ENCODE results near the gene CPE. TPM values are rescaled to one million over a fixed set of nuclear protein-coding genes. Genes with fewer than 3 reads are reported as not detected.

Gene CPE
- total RNA-seq, 4 donors from 2014 or later, result 104 to 116 (median 108) TPM

GRCh38 chr4:165507381-165507780 lies 128.6 kb downstream of the CPE start:
- no peak for TF ChIP-seq POLR2A (IDR thresholded peaks at IDR 0.05; ENCODE audit: low read depth)
- TF ChIP-seq, protein P1, sequence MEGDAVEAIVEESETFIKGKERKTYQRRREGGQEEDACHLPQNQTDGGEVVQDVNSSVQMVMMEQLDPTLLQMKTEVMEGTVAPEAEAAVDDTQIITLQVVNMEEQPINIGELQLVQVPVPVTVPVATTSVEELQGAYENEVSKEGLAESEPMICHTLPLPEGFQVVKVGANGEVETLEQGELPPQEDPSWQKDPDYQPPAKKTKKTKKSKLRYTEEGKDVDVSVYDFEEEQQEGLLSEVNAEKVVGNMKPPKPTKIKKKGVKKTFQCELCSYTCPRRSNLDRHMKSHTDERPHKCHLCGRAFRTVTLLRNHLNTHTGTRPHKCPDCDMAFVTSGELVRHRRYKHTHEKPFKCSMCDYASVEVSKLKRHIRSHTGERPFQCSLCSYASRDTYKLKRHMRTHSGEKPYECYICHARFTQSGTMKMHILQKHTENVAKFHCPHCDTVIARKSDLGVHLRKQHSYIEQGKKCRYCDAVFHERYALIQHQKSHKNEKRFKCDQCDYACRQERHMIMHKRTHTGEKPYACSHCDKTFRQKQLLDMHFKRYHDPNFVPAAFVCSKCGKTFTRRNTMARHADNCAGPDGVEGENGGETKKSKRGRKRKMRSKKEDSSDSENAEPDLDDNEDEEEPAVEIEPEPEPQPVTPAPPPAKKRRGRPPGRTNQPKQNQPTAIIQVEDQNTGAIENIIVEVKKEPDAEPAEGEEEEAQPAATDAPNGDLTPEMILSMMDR (IDR thresholded peaks at IDR 0.05), result no peak
- H3K27ac ChIP-seq (replicated peaks in 1 of 4), result peak overlapping the region in 3 of 4 donors; percentile 26 to 63 (median 59)
- H3K4me3 ChIP-seq, result no peak overlapping the region
- H3K36me3 ChIP-seq, result no peaks in the 10 kb centered on the region
- H3K27me3 ChIP-seq, result no peaks in the 10 kb centered on the region
- intact Hi-C loops (cut with DNase I), result no loop called here
- H3K4me1 ChIP-seq, result peaks cover 7 to 50% (median 41%) of the 10 kb centered on the region in 4 donors
- WGBS, result 93% methylated on average over 9 of the region's 9 CpGs
- DNase-seq (ENCODE audit: extremely low spot score), result no peak
- no peaks in the 10 kb centered on the region for H3K9me3 ChIP-seq

DNA sequence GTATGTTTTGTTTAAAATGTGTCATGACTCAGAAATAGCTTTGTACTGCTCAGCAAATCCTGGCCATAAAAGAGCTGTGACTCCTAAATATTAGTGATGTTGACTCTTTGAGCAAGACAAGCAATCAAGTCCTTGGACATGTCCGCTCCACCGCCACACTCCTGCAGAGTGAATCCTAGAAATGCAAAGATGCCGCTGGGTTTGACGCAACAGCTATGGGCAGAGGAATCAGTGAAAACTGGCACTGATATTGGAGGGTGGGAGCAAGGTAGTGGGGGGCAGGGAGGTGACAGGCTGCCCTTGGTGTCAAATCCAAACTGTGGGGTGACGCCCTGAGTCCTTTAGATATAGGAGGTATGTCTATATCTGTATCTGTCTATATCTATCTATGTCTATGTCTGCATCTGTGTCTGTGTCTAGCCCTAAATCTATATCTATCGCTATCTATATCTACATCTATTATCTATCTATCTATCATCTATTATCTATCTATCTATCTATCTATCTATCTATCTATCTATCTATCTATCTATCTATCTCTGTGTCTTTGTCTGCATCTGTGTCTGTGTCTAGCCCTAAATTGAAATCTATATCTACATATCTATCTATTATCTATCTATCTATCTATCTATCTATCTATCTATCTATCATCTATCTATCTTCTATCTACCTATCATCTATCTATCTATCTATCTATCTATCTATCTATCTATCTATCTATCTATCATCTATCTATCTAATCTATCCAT lies 129.7 kb downstream of the CPE start:
- 96% methylated on average over 6 of the region's 6 CpGs for whole genome bisulfite sequencing
- DNase-seq (ENCODE audit: extremely low spot score), result peak; percentile 62
- TF ChIP-seq POLR2AphosphoS5 (IDR thresholded peaks at IDR 0.05) (no peak), POLR2A (IDR thresholded peaks at IDR 0.05; ENCODE audit: low read depth) (no peak), EP300 (IDR thresholded peaks at IDR 0.05) (no peak)
- TF ChIP-seq, protein P1 (IDR thresholded peaks at IDR 0.05), result no peak
- intact Hi-C loops (cut with DNase I), result no loop called here
- H3K4me3 ChIP-seq, result no peak overlapping the region
- H3K9me3 ChIP-seq, result no peaks in the 10 kb centered on the region
- peaks cover 7 to 59% (median 48%) of the 10 kb centered on the region in 4 donors for H3K4me1 ChIP-seq
- H3K36me3 ChIP-seq, result no peaks in the 10 kb centered on the region
- no peak overlapping the region for H3K27ac ChIP-seq (replicated peaks in 1 of 4)
- no peaks in the 10 kb centered on the region for H3K27me3 ChIP-seq

DNA sequence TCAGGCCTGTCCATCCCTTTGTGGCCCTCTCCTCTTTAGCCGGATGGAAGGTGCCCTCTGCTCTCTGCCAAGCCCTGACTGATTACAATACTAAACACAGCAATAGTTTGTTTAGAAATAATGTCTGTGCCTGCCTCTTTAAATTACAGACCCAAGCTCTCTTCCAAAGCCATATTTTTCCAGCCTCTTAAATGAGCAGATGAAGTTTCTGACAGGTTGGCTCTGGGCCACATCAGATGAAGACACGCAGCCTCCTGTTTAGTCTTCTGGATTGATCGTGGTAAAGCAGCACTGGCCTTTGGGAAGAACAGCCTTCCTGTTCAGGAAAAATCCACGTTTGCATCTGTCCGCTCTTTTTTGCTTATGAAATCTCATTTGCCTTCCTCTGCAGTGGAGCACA lies 133.6 kb downstream of the CPE start:
- no peak overlapping the region for H3K27ac ChIP-seq (replicated peaks in 1 of 4)
- TF ChIP-seq, protein P1 (IDR thresholded peaks at IDR 0.05), result no peak
- no peak for TF ChIP-seq POLR2A (IDR thresholded peaks at IDR 0.05; ENCODE audit: low read depth)
- no peak for TF ChIP-seq POLR2AphosphoS5 (IDR thresholded peaks at IDR 0.05)
- TF ChIP-seq EP300 (IDR thresholded peaks at IDR 0.05), result no peak
- intact Hi-C loops (cut with DNase I), result no loop called here
- DNase-seq (ENCODE audit: extremely low spot score), result no peak
- no peak overlapping the region for H3K4me3 ChIP-seq
- H3K36me3 ChIP-seq, result no peaks in the 10 kb centered on the region
- H3K4me1 ChIP-seq, result peaks cover 0 to 37% (median 30%) of the 10 kb centered on the region in 4 donors
- H3K9me3 ChIP-seq, result no peaks in the 10 kb centered on the region
- WGBS, result 31% methylated on average over 5 of the region's 5 CpGs
- no peaks in the 10 kb centered on the region for H3K27me3 ChIP-seq

DNA sequence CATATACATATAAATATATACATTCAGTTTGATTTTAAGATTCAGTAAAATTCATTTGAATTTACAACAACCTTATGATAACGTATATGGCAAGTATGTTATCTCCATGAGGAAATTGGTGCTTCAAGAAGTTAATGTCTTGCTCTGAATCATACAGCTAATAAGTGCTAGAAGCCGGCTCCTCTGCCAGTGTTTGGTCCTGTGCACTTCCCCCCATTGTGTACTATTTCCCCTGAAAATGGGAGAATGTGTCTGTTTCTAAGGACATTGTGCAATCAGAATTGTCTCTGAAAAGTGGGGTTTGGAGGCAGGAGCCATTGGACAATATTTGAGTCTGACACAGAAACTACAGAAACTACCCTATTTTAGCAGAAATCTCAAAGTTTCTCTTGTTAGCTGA lies 135.9 kb downstream of the CPE start:
- TF ChIP-seq, protein P1 (IDR thresholded peaks at IDR 0.05), result no peak
- TF ChIP-seq EP300 (IDR thresholded peaks at IDR 0.05), result no peak
- no peak for TF ChIP-seq POLR2AphosphoS5 (IDR thresholded peaks at IDR 0.05)
- no peak for TF ChIP-seq POLR2A (IDR thresholded peaks at IDR 0.05; ENCODE audit: low read depth)

More for the DNA sequence above, 135.9 kb downstream of the CPE start:
- no peaks in the 10 kb centered on the region for H3K27me3 ChIP-seq
- no peak overlapping the region for H3K27ac ChIP-seq (replicated peaks in 1 of 4)
- WGBS, result 94% methylated on average over 2 of the region's 2 CpGs
- H3K36me3 ChIP-seq, result no peaks in the 10 kb centered on the region
- intact Hi-C loops (cut with DNase I), result no loop called here
- peaks cover 0 to 29% (median 24%) of the 10 kb centered on the region in 4 donors for H3K4me1 ChIP-seq
- no peaks in the 10 kb centered on the region for H3K9me3 ChIP-seq
- DNase-seq (ENCODE audit: extremely low spot score), result no peak
- H3K4me3 ChIP-seq, result no peak overlapping the region

Measured in esophagus muscularis mucosa (tissue), 4 donors.